SK-N-MC (cell line): Measurements from ENCODE around the gene IKZF5.

ENCODE experiments used
- DNase-seq: peaks from one replicate; pipeline ENCODE4 v3.0.0-alpha.2; 2011; ENCODE audit warnings: low read depth, low spot score
- H3K27ac ChIP-seq: fragments of 200-600 bp; sonication (generic); 2 replicates; pipeline ENCODE4 v1.5.1; 2016; ENCODE audit warnings: mixed run types
- H3K36me3 ChIP-seq: fragments of 200-600 bp; sonication (generic); 2 replicates; pipeline ENCODE4 v1.6.1; 2017; ENCODE audit warnings: antibody characterized with exemption, low read length, mixed read lengths; ENCODE audit not compliant: insufficient read depth
- H3K4me3 ChIP-seq: fragments of 200-600 bp; sonication (generic); 2 replicates; pipeline ENCODE4 v1.5.1; 2016
- H3K9ac ChIP-seq: fragments of 200-600 bp; sonication (generic); 2 replicates; pipeline ENCODE4 v1.8.0; 2017; ENCODE audit warnings: mixed run types, mixed read lengths; ENCODE audit not compliant: insufficient read length
- H3K9me3 ChIP-seq: fragments of 200-600 bp; sonication (generic); 2 replicates; pipeline ENCODE4 v1.6.1; 2017; ENCODE audit warnings: low read depth, mild to moderate bottlenecking, antibody characterized with exemption, low read length, moderate library complexity, mixed read lengths
- EZH2 ChIP-seq: fragments of 200-600 bp; sonication (generic); IDR thresholded peaks from one replicate; pipeline ENCODE4 v1.6.1; 2017; ENCODE audit warnings: antibody characterized with exemption
- FOXP2 ChIP-seq: optimal IDR thresholded peaks from 2 replicates; pipeline ENCODE3; 2011; ENCODE audit warnings: mild to moderate bottlenecking, moderate library complexity; ENCODE audit not compliant: insufficient read depth; ENCODE audit errors: extremely low read length, control extremely low read depth
- POLR2AphosphoS5 ChIP-seq: IDR thresholded peaks from 2 replicates; pipeline ENCODE4 v1.6.1; 2012; ENCODE audit warnings: mild to moderate bottlenecking, low read depth, low read length, borderline replicate concordance

Gene IKZF5

GRCh38 chr10:122980209-122981065 is 28.2 kb downstream of the IKZF5 start, which contains the start of gene PSTK:
Gene PSTK (plus strand): TSS chr10:122980401. CDS start chr10:122980480, 79 bp downstream.
- peak; percentile 55; the same call in 1 of the 2 replicates for TF ChIP-seq POLR2AphosphoS5
- no peak for TF ChIP-seq FOXP2
- no peak for TF ChIP-seq EZH2
- Histone ChIP-seq H3K36me3 (no peaks in the 10 kb centered on the region; the same call in 1 of the 2 replicates), H3K27ac (peak within 1 kb of the TSS; percentile 74; the same call in 1 of the 2 replicates), H3K9me3 (no peaks in the 10 kb centered on the region), H3K4me3 (peak within 1 kb of the TSS; percentile 79), H3K9ac (peak within 1 kb of the TSS; percentile 80)
- DNase-seq = no peak

GRCh38 chr10:122974543-122975064 is 34.0 kb downstream of the IKZF5 start:
- Histone ChIP-seq H3K9me3 (no peaks in the 10 kb centered on the region), H3K4me3 (no peak overlapping the region), H3K9ac (no peak overlapping the region), H3K36me3 (no peaks in the 10 kb centered on the region), H3K27ac (no peak overlapping the region)
- TF ChIP-seq EZH2 (no peak), FOXP2 (no peak), POLR2AphosphoS5 (no peak)
- DNase-seq = no peak

- H3K27ac ChIP-seq = no peak overlapping the region
- no peak overlapping the region for H3K9ac ChIP-seq
- H3K36me3 ChIP-seq = no peaks in the 10 kb centered on the region
- no peak for DNase-seq
- H3K4me3 ChIP-seq = no peak overlapping the region
- no peak for TF ChIP-seq EZH2
- no peak for TF ChIP-seq FOXP2
- TF ChIP-seq POLR2AphosphoS5 = no peak
- H3K9me3 ChIP-seq = no peaks in the 10 kb centered on the region
Observed at GRCh38 chr10:122974023-122974422, 34.6 kb downstream of the IKZF5 start.

GRCh38 chr10:122968698-122969097 is 39.9 kb downstream of the IKZF5 start:
- H3K36me3 ChIP-seq = no peaks in the 10 kb centered on the region
- no peaks in the 10 kb centered on the region for H3K9me3 ChIP-seq
- H3K4me3 ChIP-seq = no peak overlapping the region
- DNase-seq = no peak
- no peak overlapping the region for H3K9ac ChIP-seq
- H3K27ac ChIP-seq = no peak overlapping the region
- TF ChIP-seq EZH2 = no peak
- TF ChIP-seq POLR2AphosphoS5 = no peak
- TF ChIP-seq FOXP2 = no peak

GRCh38 chr10:122966879-122967278 is 41.7 kb downstream of the IKZF5 start:
- Histone ChIP-seq H3K27ac (no peak overlapping the region), H3K9ac (no peak overlapping the region), H3K4me3 (no peak overlapping the region), H3K9me3 (no peaks in the 10 kb centered on the region), H3K36me3 (no peaks in the 10 kb centered on the region)
- TF ChIP-seq FOXP2 (no peak), POLR2AphosphoS5 (no peak), EZH2 (no peak)
- no peak for DNase-seq

- no peak for DNase-seq
- H3K4me3 ChIP-seq = no peak overlapping the region
- H3K9me3 ChIP-seq = no peaks in the 10 kb centered on the region
- H3K9ac ChIP-seq = no peak overlapping the region
- H3K36me3 ChIP-seq = no peaks in the 10 kb centered on the region
- H3K27ac ChIP-seq = no peak overlapping the region
- TF ChIP-seq FOXP2 = no peak
- TF ChIP-seq EZH2 = no peak
- TF ChIP-seq POLR2AphosphoS5 = no peak
Observed at GRCh38 chr10:122962405-122962804, 46.2 kb downstream of the IKZF5 start.

- H3K4me3 ChIP-seq = no peak overlapping the region
- H3K9me3 ChIP-seq = no peaks in the 10 kb centered on the region; the same call in 1 of the 2 replicates
- TF ChIP-seq FOXP2 (no peak), EZH2 (no peak), POLR2AphosphoS5 (no peak)
- no peaks in the 10 kb centered on the region for H3K36me3 ChIP-seq
- no peak for DNase-seq
- no peak overlapping the region for H3K9ac ChIP-seq
- no peak overlapping the region for H3K27ac ChIP-seq
Observed at GRCh38 chr10:122957474-122957873, 51.1 kb downstream of the IKZF5 start.

- no peak overlapping the region for H3K9ac ChIP-seq
- H3K4me3 ChIP-seq = no peak overlapping the region
- H3K36me3 ChIP-seq = no peaks in the 10 kb centered on the region
- H3K9me3 ChIP-seq = no peaks in the 10 kb centered on the region; the same call in 1 of the 2 replicates
- TF ChIP-seq FOXP2 (no peak), POLR2AphosphoS5 (no peak), EZH2 (no peak)
- DNase-seq = no peak
- no peak overlapping the region for H3K27ac ChIP-seq
Observed at GRCh38 chr10:122955892-122956291, 52.7 kb downstream of the IKZF5 start.

- no peaks in the 10 kb centered on the region; the same call in 1 of the 2 replicates for H3K9me3 ChIP-seq
- no peak for DNase-seq
- TF ChIP-seq POLR2AphosphoS5 = no peak
- no peak for TF ChIP-seq EZH2
- TF ChIP-seq FOXP2 = no peak
- no peak overlapping the region for H3K9ac ChIP-seq
- no peak overlapping the region for H3K27ac ChIP-seq
- H3K36me3 ChIP-seq = no peaks in the 10 kb centered on the region
- H3K4me3 ChIP-seq = peak overlapping the region; percentile 61
Observed at GRCh38 chr10:122954731-122955050, 53.9 kb downstream of the IKZF5 start.
